Lung microvascular endothelial cell (primary cell): Measurements from ENCODE around the gene TMEM167B. TPM values are rescaled to one million over a fixed set of nuclear protein-coding genes. Genes with fewer than 3 reads are reported as not detected.
"Not testable (repeated sequence)": the region's sequence is repeated elsewhere in the genome, so short reads cannot be mapped to it uniquely, and the experiment has no call there.

Experiments
- DNase-seq, 2 donors: peaks; one replicate each; pipeline versions ENCODE4 v3.0.0 to v3.0.0-alpha.2; 2010; ENCODE audit warnings: low read depth in 2 of 2
- total RNA-seq: library from RNA; depleted of rRNA; stranded (reverse); fragments of >200 nt; gene quantifications from 2 replicates; pipeline ENCODE4 v1.2.1, GENCODE V29; 2014

Gene TMEM167B
- 16.6 and 22.6 TPM in 2 replicates for total RNA-seq

DNA sequence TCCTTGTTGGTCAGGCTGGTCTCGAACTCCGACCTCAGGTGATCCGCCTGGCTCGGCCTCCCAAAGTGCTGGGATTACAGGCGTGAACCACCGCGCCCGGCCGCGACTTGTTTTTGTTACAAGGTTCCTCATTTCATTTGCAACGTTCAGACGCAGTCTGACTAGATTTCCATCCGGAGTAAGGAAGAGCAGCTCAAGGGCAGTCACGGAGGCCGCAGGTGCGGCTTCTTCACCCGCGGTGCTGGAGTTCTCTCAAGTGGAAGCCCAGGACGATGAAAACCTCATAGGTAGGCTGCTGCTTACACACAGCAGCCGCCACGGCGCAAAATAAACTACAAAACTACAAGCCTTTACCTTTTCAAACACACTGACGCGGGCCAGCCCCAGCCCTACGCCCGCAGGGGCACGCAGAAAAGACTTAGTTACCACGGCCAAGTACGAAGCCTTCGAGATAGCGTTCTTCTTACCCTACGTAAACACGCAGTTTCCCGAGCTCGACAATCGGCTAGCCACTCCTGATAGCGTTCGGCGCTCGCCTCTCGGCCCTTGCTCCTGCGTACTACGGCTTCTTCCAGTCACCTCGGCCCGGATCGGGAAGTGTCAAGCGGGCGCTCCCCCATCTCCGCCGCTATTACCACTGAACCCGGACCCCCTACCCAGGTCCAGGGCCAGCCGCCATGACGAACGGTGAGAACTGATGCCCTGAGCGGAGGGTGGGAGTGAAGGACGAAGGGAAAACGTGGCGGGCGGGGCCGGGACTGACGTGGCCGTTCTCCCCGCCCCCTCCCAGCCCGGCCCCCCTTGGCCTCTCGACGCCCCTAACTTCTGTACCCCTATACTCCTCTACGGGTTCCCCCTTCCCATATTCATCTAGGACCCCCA lies at the start of gene TMEM167B:
Gene TMEM167B (plus strand): TSS at position 569 of the 882 bp plus-strand sequence. CDS start 109 bp downstream, at position 678.
- peak; percentile 93 to 97 for DNase-seq

DNA sequence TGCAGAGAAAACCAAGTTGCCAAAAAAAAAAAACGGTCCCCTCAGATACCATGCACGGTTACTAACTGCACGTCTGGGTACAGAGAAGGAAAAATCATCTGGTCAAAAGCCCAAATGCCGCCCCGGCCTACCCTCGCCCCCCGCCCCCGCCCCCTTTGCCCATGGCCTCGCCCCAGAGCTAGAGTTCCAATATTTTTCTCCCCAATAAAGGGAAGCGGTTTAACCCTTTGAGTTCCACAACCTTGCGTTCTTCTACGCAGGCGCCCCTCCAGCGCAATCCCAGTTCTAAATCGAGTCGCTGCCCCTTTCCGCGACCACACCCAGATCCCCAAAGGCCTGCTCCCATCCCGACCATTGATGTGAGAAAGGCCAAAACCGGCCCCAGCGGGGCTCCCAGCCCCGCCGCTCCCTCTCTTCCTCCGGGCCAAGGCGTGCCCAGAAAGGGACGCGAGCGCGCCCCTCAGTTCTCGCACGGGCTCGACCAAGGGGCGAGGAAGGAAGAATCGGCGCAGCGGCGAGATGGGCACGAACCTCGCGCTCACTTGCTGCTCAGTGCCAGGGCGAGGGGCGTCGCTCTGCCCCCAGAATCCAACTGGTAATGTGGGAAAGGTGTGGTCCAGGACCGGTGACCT lies 49.5 kb upstream of the TMEM167B start:
- DNase-seq: peak; percentile 31 to 38

DNA sequence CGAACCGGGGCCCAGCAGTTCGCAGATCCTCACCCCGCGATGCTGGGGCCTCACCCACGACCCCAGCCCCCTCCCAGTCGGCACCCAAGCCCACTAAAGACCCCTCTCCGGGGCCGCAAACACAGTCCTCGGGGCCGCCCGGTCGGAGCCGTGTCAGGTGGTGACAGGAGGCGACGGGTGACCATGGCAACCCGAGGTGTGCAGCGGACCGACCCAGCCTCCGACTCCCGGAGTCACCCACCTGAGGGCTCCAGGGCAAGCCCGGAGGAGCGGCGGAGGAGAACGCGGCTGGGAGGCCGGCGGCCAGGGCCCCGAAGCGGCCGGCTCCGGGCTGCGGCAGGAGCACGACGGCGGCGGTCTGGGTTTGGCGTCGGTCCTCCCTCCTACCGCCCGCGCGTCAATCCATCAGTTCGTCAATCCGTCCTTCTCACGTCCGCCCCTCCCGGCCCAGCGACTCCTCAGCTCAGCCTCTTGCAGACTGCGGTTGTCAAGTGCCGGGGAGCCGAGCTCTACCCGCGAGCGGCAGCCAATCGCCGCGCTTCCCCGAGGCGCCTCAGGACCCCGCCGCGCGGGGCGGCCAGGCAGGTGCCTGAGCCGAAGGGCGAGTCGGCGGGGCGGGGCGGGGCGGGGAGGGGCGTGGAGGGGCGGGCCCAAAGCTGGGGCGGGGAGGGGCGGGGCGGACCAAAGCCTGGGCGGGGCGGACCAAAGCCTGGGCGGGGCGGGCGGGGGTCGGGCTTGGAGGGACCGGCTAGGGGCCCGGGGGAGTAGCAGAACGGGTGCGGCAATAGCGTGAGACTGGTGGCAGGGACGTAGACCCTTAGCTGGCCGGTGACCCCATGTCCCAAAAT lies 48.7 kb upstream of the TMEM167B start, which contains the start of gene WDR47:
Gene WDR47 (minus strand): TSS at position 482 of the 848 bp plus-strand sequence. CDS start 18,590 bp downstream, outside the sequence.
- DNase-seq: peak; percentile 91 to 98

DNA sequence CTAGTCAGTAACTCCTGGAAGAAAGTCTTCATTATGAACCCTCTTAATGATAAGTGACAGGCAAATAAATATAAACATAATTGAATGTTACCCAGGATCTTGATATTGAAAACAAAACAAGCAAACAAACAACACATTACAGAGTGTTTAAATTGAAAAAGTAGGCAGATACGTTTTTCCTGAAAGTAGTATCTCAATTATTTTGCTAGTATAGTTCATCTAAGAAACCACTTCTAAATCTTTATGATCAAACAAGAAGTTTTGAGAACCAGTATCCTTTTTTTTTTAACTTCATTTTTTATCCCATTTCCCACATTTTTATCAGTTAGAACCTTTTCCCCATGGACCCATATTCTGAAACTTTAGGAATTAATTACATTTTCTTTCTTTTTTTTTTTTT lies 45.0 kb upstream of the TMEM167B start:
- DNase-seq: no peak

DNA sequence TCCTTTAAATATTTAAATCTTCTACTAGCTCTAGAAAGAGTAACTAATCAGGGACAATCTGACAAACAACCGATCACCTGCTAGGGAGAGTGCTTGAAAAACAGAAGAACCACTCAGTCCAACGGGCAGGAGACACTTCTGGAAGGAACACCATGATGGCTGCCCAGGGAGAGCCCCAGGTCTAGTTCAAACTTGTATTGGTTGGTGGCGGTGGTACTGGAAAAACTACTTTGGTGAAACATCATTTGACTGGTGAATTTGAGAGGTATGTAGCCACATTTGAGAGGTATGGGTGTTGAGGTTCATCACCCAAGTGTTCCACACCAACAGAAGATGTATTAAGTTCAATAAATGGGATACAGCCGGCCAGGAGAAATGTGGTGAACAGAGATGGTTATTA lies 43.9 kb upstream of the TMEM167B start:
- no peak for DNase-seq

DNA sequence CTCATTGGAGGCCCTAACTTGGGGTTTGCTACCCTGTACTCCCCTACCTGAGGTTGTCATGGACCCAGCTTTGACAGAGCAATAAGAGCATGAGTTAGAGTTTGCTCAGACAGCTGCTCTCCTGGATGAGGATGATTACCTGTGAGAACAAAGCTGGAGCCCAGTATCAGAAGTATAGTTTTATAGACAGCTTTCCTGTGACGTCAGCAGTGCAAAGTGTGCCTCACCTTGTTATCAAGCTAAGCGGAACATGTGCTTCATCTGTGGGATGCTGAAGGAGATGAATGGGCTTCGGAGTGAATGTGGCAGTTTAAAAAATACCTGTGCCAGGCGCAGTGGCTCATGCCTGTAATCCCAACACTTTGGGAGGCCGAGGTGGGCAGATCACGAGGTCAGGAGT lies 43.2 kb upstream of the TMEM167B start:
- no peak for DNase-seq

DNA sequence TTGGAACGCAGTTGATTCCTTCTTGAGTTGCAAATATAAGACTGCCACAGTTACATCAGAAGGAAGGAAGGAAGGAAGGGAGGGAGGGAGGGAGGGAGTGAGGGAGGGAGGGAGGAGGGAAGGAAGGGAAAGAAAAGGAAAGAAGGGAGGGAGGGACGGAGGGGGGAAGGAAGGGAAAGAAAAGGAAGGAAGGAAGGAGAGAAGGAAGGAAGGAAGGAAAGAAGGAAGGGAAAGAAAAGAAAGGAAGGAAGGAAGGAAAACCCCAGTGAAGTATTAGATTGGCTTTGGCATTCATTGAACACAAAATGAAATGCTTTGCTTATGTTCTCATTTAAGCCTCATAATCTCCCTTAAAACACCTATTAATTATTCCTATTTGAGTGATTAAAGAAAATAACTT lies 42.2 kb upstream of the TMEM167B start:
- no peak for DNase-seq

DNA sequence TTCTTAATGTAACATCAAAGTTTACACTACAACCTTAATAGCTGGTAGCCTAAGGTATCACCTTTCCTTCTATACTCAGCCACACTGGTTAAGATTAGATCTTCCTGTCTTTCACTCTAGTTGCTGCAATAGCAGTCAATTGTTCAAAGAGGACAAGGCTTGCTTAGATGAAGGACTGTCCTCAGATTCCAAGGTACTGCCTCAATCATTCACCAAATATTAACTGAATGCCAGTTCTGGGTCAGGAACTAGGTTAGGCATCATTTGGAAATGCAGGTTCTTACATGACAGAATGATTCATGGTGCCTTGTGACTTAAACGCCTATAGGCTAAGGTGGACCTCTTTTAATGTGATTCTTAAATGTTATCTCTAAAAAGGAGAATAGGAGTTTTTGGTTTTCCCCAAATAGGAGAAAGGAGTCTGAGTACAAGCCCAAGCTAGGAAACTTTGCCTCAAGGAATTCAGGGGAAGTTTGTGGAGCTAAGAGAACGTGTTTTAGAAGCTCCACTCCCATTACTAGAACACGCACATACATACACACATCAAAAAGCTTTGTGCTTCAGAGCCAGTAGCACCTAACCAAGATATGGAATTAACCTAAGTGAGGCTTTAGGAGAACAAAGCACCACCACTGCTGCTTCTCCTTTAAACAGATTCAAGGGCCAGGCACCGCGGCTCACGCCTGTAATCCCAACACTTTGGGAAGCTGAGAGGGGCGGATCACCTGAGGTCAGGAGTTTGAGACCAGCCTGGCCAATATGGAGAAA lies 40.2 kb upstream of the TMEM167B start:
- no peak for DNase-seq

DNA sequence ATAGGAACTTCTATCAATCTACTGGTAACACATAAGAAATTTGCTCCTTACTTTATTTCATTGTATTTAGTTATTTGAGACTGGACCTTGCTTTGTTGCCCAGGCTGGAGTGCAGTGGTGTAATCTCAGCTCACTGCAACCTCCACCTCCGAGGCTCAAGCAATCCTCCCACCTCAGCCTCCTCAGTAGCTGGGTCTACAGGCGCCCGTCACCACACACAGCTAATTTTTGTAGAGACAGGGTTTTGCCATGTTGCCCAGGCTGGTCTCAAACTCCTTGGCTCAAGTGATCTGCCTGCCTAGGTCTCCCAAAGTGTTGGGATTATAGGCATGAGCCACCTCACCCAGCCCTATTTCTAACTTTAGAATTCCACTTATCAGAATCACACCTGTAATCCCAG lies 38.4 kb upstream of the TMEM167B start:
- DNase-seq: not testable (repeated sequence)

DNA sequence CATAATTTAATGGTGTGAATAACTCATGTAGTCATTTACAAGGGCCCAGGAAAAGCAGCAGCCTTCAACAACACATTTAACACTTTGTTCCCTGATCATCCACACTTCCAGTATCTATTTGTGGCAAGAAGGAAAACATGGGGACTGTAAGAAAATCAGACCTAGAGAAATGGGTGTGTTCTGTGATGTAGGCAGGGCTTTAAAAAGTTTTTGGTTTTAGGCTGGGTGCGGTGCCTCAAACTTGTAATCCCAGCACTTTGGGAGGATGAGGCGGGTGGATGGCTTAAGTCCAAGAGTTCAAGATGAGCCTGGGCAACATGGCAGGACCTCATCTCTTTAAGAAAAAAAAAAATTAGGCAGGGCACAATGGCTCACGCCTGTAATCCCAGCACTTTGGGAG lies 34.5 kb upstream of the TMEM167B start:
- no peak for DNase-seq

DNA sequence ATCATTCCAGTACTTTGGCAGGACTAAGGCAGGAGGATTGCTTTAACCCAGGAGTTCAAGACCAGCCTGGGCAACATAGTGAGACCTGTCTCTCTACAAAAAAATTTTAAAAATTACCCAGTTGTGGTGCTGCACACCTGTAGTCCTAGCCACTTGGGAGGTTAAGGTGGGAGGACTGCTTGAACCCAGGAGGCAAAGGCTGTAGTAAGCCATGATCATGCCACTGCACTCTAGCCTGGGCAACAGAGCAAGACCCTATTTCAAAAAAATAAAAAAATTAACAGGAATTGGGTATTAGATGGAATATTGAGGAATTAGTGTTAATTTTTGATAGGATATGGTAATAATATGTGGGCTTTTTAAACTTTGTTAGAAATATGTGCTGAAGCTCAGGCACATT lies 31.5 kb upstream of the TMEM167B start:
- no peak for DNase-seq

DNA sequence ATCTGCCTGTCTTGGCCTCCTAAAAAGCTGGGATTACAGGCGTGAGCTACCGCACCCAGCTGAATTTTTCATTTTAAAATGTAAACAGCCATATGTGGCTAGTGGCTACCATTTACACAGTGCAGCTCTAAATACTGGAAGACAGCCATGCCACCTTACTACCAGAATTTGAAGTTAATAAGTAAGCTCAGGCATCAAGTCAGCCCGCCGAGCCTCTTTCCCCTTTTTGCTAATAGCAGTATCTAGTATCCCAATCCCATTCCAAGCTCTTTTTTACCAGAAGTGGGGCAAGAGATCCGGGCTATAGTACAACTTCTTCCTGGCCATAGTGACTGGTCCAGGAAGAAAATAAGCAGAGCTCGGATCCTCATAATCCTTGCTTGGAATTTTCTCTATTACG lies 29.9 kb upstream of the TMEM167B start:
- no peak for DNase-seq

DNA sequence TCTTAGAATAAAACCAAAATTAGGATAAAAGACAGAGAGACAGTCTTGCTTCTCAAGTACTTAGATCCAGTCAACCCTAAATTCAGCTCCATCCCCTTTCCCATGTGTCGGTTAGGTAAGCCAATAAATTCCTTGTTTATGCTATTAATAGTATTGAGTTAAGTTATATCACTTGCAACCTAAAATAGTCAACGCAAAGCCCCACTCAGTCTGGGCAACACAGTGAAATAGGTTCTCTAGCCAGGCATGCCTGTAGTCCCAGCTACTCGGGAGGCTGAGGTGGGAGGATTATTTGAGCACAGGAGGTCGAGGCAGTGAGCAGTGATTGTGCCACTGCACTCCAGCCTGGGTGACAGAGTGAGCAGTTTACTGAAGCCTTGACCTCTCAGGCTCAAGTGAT lies 29.4 kb upstream of the TMEM167B start:
- no peak for DNase-seq

DNA sequence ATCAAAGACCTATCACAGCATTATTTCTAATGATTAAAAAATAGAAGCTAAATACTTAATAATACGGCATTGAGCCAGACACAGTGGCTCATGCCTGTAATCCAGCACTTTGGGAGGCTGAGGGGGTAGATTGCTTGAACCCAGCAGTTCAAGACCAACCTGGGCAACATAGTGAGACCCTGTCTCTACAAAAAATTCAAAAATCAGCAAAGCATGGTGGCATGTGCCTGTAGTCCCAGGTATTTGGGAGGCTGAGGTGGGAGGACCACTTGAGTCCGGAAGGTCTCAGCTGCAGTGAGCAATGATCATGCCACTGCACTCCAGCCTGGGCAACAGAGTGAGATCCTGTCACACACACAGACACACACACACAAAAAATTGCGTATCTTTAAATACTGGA lies 25.4 kb upstream of the TMEM167B start:
- DNase-seq: no peak

DNA sequence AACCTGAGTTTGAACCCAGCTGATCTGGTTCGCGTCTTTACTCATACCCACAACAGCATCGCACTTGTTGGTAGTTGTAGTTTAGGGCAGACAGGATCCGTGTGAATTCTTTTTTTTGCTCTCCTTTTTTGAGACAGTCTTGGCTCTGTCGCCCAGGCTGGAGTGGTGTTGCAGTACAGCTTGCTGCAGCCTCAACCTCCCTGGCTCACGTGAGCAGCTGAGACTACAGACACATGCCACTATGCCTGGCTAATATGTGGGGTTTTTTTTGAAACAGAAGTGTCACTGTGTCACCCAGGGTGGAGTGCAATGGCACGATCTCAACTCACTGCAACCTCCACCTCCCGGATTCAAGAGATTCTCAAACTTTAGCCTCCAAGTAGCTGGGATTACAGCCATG lies 22.7 kb upstream of the TMEM167B start:
- DNase-seq: no peak

DNA sequence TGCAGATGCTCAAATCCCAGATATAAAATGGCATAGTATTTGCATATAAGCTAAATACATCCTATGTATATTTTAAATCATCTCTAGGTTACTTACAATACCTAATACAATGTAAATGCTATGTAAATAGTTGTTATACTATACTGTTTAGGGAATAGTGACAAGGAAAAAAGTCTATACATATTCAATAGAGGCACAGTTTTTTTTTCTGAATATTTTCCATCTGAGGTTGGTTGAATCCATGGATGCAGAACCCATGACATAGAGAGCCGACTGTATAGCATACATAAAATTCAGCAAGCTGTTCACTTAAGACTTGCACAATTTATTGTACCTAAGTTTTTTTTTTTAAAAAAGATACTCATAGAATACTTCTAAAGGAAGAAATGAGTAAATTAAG lies 21.3 kb upstream of the TMEM167B start:
- no peak for DNase-seq

DNA sequence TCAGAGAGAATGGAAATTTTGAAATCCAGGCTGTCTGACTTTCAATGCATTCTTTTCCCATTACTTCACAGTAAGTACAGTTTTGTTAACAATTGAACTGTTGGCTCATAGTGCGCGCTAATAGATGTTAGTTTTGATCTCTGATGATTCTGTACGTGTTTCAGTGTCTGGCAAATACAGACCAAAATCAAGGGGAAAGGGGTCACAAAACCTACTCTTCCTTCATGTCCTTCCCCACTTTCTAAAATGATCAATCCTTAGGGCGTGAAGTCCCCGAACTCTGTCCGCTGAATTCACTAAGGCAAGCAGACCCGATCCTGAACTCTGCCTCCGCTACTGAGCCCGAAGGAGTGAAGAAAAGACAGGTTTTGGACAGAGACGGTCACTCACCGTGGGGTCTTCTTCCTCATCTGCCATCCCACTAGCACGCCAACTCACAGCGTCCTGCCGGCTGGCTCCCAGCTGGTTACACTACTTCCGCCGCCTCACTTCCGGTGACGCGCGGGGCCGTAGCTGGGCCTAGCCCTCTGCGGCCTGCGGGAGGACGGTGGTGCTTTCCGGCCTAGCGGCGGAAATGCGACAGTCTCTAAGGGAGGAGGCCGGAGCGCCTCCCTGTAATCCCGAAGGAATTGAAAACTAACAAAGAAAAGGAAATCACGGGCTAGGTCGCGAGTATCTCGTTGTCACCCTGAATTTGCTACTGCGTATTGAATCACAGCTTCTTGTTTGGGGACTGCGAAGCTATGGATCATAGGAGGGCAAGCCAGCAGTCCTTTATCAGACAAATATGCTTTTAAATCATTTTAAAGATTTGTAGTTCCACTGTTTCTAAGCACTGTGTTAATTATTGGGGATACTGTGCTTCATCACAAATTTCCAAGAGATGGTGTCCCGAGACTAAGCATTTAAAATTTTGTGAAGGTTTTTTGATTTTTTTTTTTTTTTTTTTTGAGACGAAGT lies 14.8 kb upstream of the TMEM167B start, which contains the start of gene TAF13:
Gene TAF13 (minus strand): TSS at position 473 of the 960 bp plus-strand sequence. CDS start 56 bp downstream, at position 417.
- DNase-seq: peak; percentile 97 to 98

DNA sequence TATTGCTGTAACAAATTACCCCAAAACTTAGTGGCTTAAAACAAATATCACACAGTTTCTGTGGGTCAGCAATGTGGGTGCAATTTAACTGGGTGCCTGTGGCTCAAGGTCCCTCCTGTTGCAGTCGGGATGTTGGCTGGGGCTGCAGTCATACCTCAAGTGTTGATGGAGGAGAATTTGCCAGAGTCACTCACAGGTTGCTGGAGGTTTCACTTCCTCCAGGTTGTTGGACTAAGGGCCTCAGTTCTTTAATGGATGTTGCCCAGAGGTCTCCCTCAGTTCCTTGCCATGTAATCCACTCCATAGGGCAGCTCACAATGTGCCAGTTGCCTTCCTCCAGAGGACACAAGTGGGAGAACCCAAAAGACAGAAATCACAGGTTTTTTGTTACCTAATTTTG lies 12.2 kb upstream of the TMEM167B start:
- no peak for DNase-seq

DNA sequence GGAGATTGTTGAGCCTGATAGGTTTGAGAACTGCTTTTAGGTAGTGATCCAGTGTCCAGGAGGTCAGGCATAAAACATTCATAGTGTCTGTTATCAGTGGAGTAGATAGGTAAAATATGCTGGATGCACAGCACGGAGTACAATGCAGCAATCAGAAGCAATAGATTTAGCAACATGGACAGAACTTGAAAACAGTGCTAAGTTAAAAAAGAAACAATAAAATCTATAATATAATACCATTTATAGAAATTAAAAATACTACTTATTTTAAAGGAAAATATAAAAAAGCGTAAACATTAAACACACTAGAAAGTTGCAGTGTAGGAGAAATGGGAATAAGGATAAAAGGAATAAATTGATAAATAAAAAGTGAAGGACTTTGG lies 11.3 kb upstream of the TMEM167B start:
- DNase-seq: no peak
